ENCODE measurements around the gene ARL14. TPM values are rescaled to one million over a fixed set of nuclear protein-coding genes. Genes with fewer than 3 reads are reported as not detected.

ARL14 gene
- polyA plus RNA-seq, 1 donor (not counting 4 experiments of a cell fraction or from before 2014, with no cell fraction given): 1.6 TPM

- H2AFZ ChIP-seq (ENCODE audit: control insufficient read depth, low read length): no peak overlapping the region
- no peak overlapping the region for H3K27ac ChIP-seq (ENCODE audit: control insufficient read depth, insufficient read depth, low read length)
- no peak for TF ChIP-seq EZH2 (IDR thresholded peaks at IDR 0.05; ENCODE audit: low read length)
- TF ChIP-seq, protein P1, sequence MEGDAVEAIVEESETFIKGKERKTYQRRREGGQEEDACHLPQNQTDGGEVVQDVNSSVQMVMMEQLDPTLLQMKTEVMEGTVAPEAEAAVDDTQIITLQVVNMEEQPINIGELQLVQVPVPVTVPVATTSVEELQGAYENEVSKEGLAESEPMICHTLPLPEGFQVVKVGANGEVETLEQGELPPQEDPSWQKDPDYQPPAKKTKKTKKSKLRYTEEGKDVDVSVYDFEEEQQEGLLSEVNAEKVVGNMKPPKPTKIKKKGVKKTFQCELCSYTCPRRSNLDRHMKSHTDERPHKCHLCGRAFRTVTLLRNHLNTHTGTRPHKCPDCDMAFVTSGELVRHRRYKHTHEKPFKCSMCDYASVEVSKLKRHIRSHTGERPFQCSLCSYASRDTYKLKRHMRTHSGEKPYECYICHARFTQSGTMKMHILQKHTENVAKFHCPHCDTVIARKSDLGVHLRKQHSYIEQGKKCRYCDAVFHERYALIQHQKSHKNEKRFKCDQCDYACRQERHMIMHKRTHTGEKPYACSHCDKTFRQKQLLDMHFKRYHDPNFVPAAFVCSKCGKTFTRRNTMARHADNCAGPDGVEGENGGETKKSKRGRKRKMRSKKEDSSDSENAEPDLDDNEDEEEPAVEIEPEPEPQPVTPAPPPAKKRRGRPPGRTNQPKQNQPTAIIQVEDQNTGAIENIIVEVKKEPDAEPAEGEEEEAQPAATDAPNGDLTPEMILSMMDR (optimal IDR thresholded peaks at IDR 0.05 in 1 of 3, IDR thresholded peaks at IDR 0.05 in 1 of 3, conservative IDR thresholded peaks at IDR 0.05 in 1 of 3; ENCODE audit: extremely low read depth in 1 of 3, insufficient read depth in 2 of 3, low read length in 3 of 3): no peak
- H3K9me1 ChIP-seq (ENCODE audit: control insufficient read depth, extremely low read depth, insufficient read depth, low read length): no peaks in the 10 kb centered on the region
- FAIRE-seq (no peak), DNase-seq (ENCODE audit: low read depth, low spot score) (no peak)
- H4K20me1 ChIP-seq (ENCODE audit: control insufficient read depth, extremely low read depth, insufficient read depth, low read length): no peaks in the 10 kb centered on the region
- dilution Hi-C loops (cut with MboI; ENCODE audit: extremely low pct_ligation_motif_present, low sequenced_read_pairs): no loop called here
- H3K9me3 ChIP-seq (ENCODE audit: control insufficient read depth, low read depth, low read length): no peaks in the 10 kb centered on the region
- no peaks in the 10 kb centered on the region for H3K36me3 ChIP-seq (ENCODE audit: control insufficient read depth in 2 of 2, extremely low read depth in 1 of 2, insufficient read depth in 2 of 2, low read length in 2 of 2)
- no peak overlapping the region for H3K9ac ChIP-seq (ENCODE audit: control insufficient read depth, extremely low read depth, insufficient read depth, low read length)
- H3K27me3 ChIP-seq (ENCODE audit: control insufficient read depth, extremely low read depth, insufficient read depth, low read length): no peaks in the 10 kb centered on the region
- H3K4me2 ChIP-seq (ENCODE audit: control insufficient read depth, extremely low read depth, insufficient read depth, low read depth, low read length): no peak overlapping the region
- H3K4me1 ChIP-seq (ENCODE audit: control insufficient read depth, extremely low read depth, insufficient read depth, low read length): peaks cover under 1% of the 10 kb centered on the region
- H3K4me3 ChIP-seq (ENCODE audit: control insufficient read depth in 2 of 3, extremely low read depth in 1 of 3, insufficient read depth in 2 of 3, low read depth in 1 of 3, low read length in 3 of 3): no peak overlapping the region
- no peaks in the 10 kb centered on the region for H3K79me2 ChIP-seq (ENCODE audit: control insufficient read depth, insufficient read depth, low read length)
Measured at GRCh38 chr3:160684368-160684740, 7.4 kb downstream of the ARL14 start.

DNA sequence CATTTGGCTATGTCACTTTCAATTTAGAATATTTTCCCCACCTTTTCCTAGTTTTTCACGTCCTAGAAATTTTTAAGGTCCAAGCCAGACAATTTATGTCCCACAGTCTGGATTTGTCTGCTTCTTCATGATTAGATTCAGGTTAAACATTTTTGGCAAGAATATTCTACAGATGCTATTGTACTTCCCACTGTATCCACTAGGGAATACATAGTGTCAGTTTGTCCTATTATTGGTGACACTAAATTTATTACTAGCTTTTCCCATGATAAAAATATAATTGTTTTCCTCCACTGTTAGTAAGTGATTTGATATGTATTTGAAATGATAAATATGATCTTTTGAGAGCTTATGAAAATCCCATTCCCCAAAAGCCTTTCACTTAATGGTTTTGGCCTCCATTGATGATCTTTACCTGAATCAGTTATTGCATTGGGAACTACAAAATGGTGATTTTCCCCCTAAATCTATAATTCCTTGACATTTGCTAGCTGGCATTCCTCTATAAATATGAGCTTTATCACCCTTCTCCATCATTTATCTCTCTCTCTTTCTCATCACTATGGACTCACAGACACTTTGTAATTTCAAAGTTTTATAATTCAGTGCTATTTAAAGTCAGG, 8.3 kb downstream of the ARL14 start:
- Histone ChIP-seq H4K20me1 (ENCODE audit: control insufficient read depth, extremely low read depth, insufficient read depth, low read length) (no peaks in the 10 kb centered on the region), H3K27ac (ENCODE audit: control insufficient read depth, insufficient read depth, low read length) (no peak overlapping the region), H3K4me2 (ENCODE audit: control insufficient read depth, extremely low read depth, insufficient read depth, low read depth, low read length) (no peak overlapping the region), H3K36me3 (ENCODE audit: control insufficient read depth in 2 of 2, extremely low read depth in 1 of 2, insufficient read depth in 2 of 2, low read length in 2 of 2) (no peaks in the 10 kb centered on the region), H3K9me3 (ENCODE audit: control insufficient read depth, low read depth, low read length) (no peaks in the 10 kb centered on the region), H2AFZ (ENCODE audit: control insufficient read depth, low read length) (no peak overlapping the region), H3K9ac (ENCODE audit: control insufficient read depth, extremely low read depth, insufficient read depth, low read length) (no peak overlapping the region), H3K79me2 (ENCODE audit: control insufficient read depth, insufficient read depth, low read length) (no peaks in the 10 kb centered on the region), H3K9me1 (ENCODE audit: control insufficient read depth, extremely low read depth, insufficient read depth, low read length) (no peaks in the 10 kb centered on the region), H3K4me3 (ENCODE audit: control insufficient read depth in 2 of 3, extremely low read depth in 1 of 3, insufficient read depth in 2 of 3, low read depth in 1 of 3, low read length in 3 of 3) (no peak overlapping the region), H3K4me1 (ENCODE audit: control insufficient read depth, extremely low read depth, insufficient read depth, low read length) (no peaks in the 10 kb centered on the region), H3K27me3 (ENCODE audit: control insufficient read depth, extremely low read depth, insufficient read depth, low read length) (no peaks in the 10 kb centered on the region)
- FAIRE-seq: no peak
- TF ChIP-seq, protein P1 (optimal IDR thresholded peaks at IDR 0.05 in 1 of 3, IDR thresholded peaks at IDR 0.05 in 1 of 3, conservative IDR thresholded peaks at IDR 0.05 in 1 of 3; ENCODE audit: extremely low read depth in 1 of 3, insufficient read depth in 2 of 3, low read length in 3 of 3): peak in 2 of 3 experiments; percentile 32 to 38
- no peak for TF ChIP-seq EZH2 (IDR thresholded peaks at IDR 0.05; ENCODE audit: low read length)
- no peak for DNase-seq (ENCODE audit: low read depth, low spot score)
- dilution Hi-C loops (cut with MboI; ENCODE audit: extremely low pct_ligation_motif_present, low sequenced_read_pairs): no loop called here
